SU-DHL-6 (cell line): ENCODE results near the gene IFI35.
"Not testable (repeated sequence)": the region's sequence is repeated elsewhere in the genome, so short reads cannot be mapped to it uniquely, and the experiment has no call there.

Experiments used
- H2AFZ ChIP-seq: fragments of 200-600 bp; sonication (generic); 2 replicates; pipeline ENCODE4 v1.6.1; 2014; ENCODE audit warnings: low read depth, mild to moderate bottlenecking, moderate library complexity, mixed read lengths, antibody characterized with exemption, low read length; ENCODE audit not compliant: severe bottlenecking
- H3F3A ChIP-seq: fragments of 200-600 bp; shearing (Covaris generic); 2 replicates; pipeline ENCODE4 v1.6.0; 2016; ENCODE audit warnings: antibody characterized with exemption, mild to moderate bottlenecking; ENCODE audit not compliant: insufficient read depth
- H3K27ac ChIP-seq: fragments of 200-600 bp; sonication (generic); 2 replicates; pipeline ENCODE4 v1.5.1; 2016; ENCODE audit warnings: low read depth, mild to moderate bottlenecking, low read length, moderate library complexity, mixed read lengths
- H3K27me3 ChIP-seq: fragments of 200-600 bp; sonication (generic), shearing (Covaris generic); 2 replicates; pipeline ENCODE4 v1.6.0; 2014; ENCODE audit warnings: mild to moderate bottlenecking, low read length
- H3K36me3 ChIP-seq: fragments of 200-600 bp; sonication (generic); 2 replicates; pipeline ENCODE4 v1.6.1; 2014; ENCODE audit warnings: mild to moderate bottlenecking, low read length, mixed read lengths
- H3K4me2 ChIP-seq: fragments of 300-600, 200-600 bp; shearing (Covaris generic), sonication (generic); 2 replicates; pipeline ENCODE4 v1.6.0; 2014; ENCODE audit warnings: low read length, low read depth, mild to moderate bottlenecking; ENCODE audit not compliant: poor library complexity, severe bottlenecking
- H3K4me3 ChIP-seq: fragments of 200-600 bp; sonication (generic); 2 replicates; pipeline ENCODE4 v1.5.1; 2014; ENCODE audit warnings: antibody characterized with exemption, low read length, mild to moderate bottlenecking, mixed read lengths; ENCODE audit not compliant: insufficient read depth, poor library complexity, severe bottlenecking
- H3K79me2 ChIP-seq: fragments of 200-600 bp; sonication (generic); 2 replicates; pipeline ENCODE4 v1.6.1; 2014; ENCODE audit warnings: mild to moderate bottlenecking, low read length, moderate library complexity; ENCODE audit not compliant: insufficient read depth
- H3K9ac ChIP-seq: fragments of 200-600 bp; sonication (generic); 2 replicates; pipeline ENCODE4 v1.7.0; 2014; ENCODE audit warnings: mild to moderate bottlenecking, low read length
- H3K9me2 ChIP-seq: fragments of 200-600 bp; sonication (generic); replicated peaks from 2 replicates; pipeline ENCODE4 v1.6.1; 2014; ENCODE audit warnings: low read length; ENCODE audit not compliant: insufficient read depth
- H3K9me3 ChIP-seq: fragments of 200-600 bp; sonication (generic); 2 replicates; pipeline ENCODE4 v1.6.1; 2014; ENCODE audit warnings: low read length, mixed read lengths; ENCODE audit not compliant: insufficient read depth
- H4K20me1 ChIP-seq: fragments of 200-600 bp; sonication (generic); 2 replicates; pipeline ENCODE4 v1.6.1; 2014; ENCODE audit warnings: low read depth, mild to moderate bottlenecking, antibody characterized with exemption, low read length, moderate library complexity, mixed read lengths
- EZH2phosphoT487 ChIP-seq: fragments of 200-600 bp; sonication (generic), shearing (Covaris generic); conservative IDR thresholded peaks from 2 replicates; pipeline ENCODE4 v1.6.1; 2018; ENCODE audit warnings: mild to moderate bottlenecking, antibody characterized with exemption, low read length, moderate library complexity, mixed read lengths
- TF ChIP-seq, protein P1 (sequence below): fragments of 200-600 bp; sonication (generic); IDR thresholded peaks from one replicate; pipeline ENCODE4 v1.5.1; 2017; ENCODE audit warnings: antibody characterized with exemption, mild to moderate bottlenecking, low read length, moderate library complexity; ENCODE audit not compliant: insufficient read depth, poor library complexity, severe bottlenecking

Gene IFI35

GRCh38 chr17:43044024-43044423, 37.4 kb downstream of the IFI35 start:
- H3K27me3 ChIP-seq: no peaks in the 10 kb centered on the region
- H3K79me2 ChIP-seq: no peaks in the 10 kb centered on the region
- H3K9me3 ChIP-seq: no peaks in the 10 kb centered on the region
- H4K20me1 ChIP-seq: no peaks in the 10 kb centered on the region
- no peak overlapping the region for H2AFZ ChIP-seq
- H3K9ac ChIP-seq: no peak overlapping the region
- TF ChIP-seq, protein P1, sequence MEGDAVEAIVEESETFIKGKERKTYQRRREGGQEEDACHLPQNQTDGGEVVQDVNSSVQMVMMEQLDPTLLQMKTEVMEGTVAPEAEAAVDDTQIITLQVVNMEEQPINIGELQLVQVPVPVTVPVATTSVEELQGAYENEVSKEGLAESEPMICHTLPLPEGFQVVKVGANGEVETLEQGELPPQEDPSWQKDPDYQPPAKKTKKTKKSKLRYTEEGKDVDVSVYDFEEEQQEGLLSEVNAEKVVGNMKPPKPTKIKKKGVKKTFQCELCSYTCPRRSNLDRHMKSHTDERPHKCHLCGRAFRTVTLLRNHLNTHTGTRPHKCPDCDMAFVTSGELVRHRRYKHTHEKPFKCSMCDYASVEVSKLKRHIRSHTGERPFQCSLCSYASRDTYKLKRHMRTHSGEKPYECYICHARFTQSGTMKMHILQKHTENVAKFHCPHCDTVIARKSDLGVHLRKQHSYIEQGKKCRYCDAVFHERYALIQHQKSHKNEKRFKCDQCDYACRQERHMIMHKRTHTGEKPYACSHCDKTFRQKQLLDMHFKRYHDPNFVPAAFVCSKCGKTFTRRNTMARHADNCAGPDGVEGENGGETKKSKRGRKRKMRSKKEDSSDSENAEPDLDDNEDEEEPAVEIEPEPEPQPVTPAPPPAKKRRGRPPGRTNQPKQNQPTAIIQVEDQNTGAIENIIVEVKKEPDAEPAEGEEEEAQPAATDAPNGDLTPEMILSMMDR: no peak
- no peak for TF ChIP-seq EZH2phosphoT487
- no peak overlapping the region for H3K4me2 ChIP-seq
- peaks cover 8% of the 10 kb centered on the region for H3K36me3 ChIP-seq
- no peak overlapping the region for H3K27ac ChIP-seq
- no peak overlapping the region for H3K4me3 ChIP-seq
- H3K9me2 ChIP-seq: no peaks in the 10 kb centered on the region
- no peaks in the 10 kb centered on the region for H3F3A ChIP-seq

- Histone ChIP-seq H3F3A (no peaks in the 10 kb centered on the region), H3K9ac (no peak overlapping the region), H3K4me2 (no peak overlapping the region), H3K9me3 (no peaks in the 10 kb centered on the region), H3K9me2 (no peaks in the 10 kb centered on the region), H4K20me1 (no peaks in the 10 kb centered on the region), H3K79me2 (no peaks in the 10 kb centered on the region), H3K36me3 (peaks cover 17% of the 10 kb centered on the region; the same call in 1 of the 2 replicates), H2AFZ (no peak overlapping the region), H3K27ac (no peak overlapping the region), H3K27me3 (no peaks in the 10 kb centered on the region), H3K4me3 (no peak overlapping the region)
- no peak for TF ChIP-seq EZH2phosphoT487
- TF ChIP-seq, protein P1: no peak
Observed at GRCh38 chr17:43051969-43052368, 45.4 kb downstream of the IFI35 start.

DNA sequence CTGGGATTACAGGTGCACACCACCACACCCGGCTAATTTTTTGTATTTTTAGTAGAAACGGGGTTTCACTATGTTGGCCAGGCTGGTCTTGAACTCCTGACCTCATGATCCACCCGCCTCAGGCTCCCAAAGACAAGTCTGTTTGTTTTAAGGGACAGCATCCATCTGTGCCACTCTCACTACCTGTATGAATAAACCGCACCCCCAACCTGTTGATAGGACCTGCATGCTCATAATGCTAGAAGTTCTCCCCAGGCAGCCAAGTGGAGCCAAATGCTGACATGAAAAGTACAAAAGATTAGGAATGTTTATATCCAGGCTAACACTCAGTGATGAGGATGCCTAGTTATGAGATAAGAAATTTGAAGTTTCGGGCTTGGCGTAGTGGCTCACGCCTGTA, 46.4 kb downstream of the IFI35 start:
- peaks cover 17% of the 10 kb centered on the region; the same call in 1 of the 2 replicates for H3K36me3 ChIP-seq

GRCh38 chr17:43056051-43056450, 49.5 kb downstream of the IFI35 start:
- Histone ChIP-seq H3K4me2 (no peak overlapping the region), H3K27ac (no peak overlapping the region), H3K9ac (no peak overlapping the region), H2AFZ (no peak overlapping the region), H3F3A (no peaks in the 10 kb centered on the region), H3K79me2 (no peaks in the 10 kb centered on the region), H4K20me1 (no peaks in the 10 kb centered on the region), H3K36me3 (peaks cover 11% of the 10 kb centered on the region; the same call in 1 of the 2 replicates), H3K9me2 (no peaks in the 10 kb centered on the region), H3K27me3 (no peaks in the 10 kb centered on the region), H3K4me3 (no peak overlapping the region), H3K9me3 (no peaks in the 10 kb centered on the region)
- TF ChIP-seq, protein P1: no peak
- TF ChIP-seq EZH2phosphoT487: no peak

More for the DNA sequence above, 46.4 kb downstream of the IFI35 start:
- H3K4me3 ChIP-seq, H3K27ac ChIP-seq, H2AFZ ChIP-seq, H3K79me2 ChIP-seq, H3K27me3 ChIP-seq, H3K4me2 ChIP-seq, H3K9me3 ChIP-seq, H4K20me1 ChIP-seq, H3K9ac ChIP-seq, H3K9me2 ChIP-seq, H3F3A ChIP-seq: not testable (repeated sequence)
